Measurements from ENCODE around the gene ILDR1. TPM values are rescaled to one million over a fixed set of nuclear protein-coding genes. Genes with fewer than 3 reads are reported as not detected.

ILDR1 gene
- total RNA-seq, 2 experiments from 2014 or later, result not detected

DNA sequence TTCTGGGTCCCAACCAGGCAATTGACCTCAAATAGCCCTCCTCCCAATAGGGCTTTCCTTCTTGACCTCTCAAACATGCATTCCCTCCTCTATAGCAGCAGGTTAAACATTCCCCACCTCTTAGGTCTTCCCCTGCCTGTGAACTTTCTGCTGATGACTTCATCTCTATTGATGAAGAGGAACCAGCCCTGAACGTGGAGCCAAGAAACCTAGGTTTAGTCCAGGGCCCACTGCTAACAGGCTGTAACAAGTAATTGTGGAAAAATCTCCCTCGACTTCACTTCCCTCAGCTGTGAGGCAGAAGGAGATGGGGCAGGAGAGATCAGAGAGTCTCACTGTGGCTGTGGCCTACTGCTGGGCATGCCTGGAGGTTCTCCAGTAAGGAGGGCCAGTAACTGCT lies 24.7 kb downstream of the ILDR1 start:
- ChIA-PET POLR2A (no interaction called here), CTCF (no interaction called here)

DNA sequence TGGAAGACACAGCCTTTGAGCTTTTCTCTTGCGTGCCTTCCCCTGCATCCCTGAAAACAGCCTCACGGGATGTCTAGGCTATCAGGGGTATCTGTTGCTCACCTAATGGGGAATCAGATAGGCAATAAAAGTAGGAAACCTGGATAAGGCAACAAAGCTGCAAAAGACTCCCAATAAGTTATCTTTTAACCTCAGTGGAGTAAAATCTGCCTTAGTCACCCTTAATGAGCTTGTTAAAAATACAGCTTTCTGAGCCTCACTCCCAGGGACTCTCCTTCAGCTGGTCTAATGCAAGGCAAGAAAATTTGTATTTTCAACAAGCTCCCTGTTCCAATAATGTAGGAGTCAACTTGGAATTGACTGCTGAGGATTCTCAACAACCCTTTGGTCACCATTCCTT lies 25.6 kb downstream of the ILDR1 start:
- ChIA-PET POLR2A (no interaction called here), CTCF (no interaction called here)

DNA sequence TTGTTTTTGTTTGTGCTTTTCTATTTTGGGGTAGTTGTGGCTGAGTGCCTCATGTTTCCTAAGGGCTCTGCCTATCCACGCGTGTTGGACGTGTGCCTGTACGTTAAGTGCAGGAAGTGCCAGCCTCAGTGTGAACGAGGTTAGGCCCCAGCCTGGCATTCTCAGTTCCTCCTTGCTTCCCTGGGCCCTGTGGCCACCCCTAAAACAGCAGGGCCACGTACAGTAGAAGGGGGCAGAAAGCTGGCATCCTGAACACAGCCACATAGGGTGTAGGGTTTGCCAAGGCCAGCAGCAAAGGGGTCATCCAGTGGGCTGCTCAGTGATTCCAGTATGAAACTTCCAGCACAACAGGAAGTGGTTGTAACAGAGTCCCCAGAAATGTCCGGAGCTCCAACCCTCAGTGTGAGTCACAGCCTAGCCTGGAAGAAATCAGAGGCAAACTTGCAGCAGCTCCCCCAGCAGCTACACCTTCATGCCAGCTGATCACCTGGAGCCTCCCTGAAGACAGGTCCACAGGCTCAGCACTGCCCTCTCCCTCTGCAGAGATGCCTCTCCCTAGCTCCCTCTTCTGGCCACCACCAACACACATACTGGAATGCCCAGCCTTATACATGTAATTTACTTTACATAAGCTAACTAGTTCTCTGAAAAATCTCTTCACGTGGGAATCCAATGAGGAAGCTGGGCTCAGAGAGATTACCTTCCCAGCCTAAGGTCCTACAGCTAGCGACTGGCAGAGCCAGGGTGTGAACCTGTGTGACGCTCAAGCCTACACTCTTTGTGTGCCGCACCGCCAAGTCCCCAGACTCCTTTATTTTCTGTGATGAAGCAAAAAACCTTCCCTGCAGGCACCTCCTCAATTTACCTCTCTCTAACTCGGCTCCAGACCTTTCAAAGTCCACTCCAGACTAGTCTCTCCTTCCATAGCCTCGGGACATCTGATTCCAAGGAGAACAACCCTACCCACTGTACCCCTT lies 26.6 kb downstream of the ILDR1 start:
- POLR2A ChIA-PET, result no interaction called here

DNA sequence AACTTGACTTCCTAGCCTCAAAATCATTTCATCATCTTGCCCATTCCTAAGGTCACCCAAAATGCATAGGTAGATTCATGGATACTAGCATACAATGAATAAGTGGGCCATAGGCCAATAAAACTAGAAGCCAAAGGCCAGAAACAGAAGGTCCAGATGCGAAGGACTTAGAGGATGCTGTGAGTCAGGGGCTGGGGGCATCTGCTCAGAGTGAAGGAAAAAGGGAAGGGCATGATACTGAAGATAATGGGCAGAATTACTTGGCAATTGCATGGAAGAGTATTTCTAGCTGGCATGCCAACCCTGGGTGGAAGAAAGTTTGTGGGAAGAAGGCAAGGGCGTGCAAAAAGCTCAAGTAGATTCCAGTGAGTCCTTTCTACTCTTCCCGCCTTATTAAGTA lies 27.5 kb downstream of the ILDR1 start:
- CTCF ChIA-PET, result no interaction called here
- POLR2A ChIA-PET, result no interaction called here

More for the DNA sequence above, 26.6 kb downstream of the ILDR1 start:
- CTCF ChIA-PET, result interaction anchor here (1.1 kb wide), 1 partner anchor 9 kb away, joined by 4 read pairs; no protein-coding TSS in a partner anchor

DNA sequence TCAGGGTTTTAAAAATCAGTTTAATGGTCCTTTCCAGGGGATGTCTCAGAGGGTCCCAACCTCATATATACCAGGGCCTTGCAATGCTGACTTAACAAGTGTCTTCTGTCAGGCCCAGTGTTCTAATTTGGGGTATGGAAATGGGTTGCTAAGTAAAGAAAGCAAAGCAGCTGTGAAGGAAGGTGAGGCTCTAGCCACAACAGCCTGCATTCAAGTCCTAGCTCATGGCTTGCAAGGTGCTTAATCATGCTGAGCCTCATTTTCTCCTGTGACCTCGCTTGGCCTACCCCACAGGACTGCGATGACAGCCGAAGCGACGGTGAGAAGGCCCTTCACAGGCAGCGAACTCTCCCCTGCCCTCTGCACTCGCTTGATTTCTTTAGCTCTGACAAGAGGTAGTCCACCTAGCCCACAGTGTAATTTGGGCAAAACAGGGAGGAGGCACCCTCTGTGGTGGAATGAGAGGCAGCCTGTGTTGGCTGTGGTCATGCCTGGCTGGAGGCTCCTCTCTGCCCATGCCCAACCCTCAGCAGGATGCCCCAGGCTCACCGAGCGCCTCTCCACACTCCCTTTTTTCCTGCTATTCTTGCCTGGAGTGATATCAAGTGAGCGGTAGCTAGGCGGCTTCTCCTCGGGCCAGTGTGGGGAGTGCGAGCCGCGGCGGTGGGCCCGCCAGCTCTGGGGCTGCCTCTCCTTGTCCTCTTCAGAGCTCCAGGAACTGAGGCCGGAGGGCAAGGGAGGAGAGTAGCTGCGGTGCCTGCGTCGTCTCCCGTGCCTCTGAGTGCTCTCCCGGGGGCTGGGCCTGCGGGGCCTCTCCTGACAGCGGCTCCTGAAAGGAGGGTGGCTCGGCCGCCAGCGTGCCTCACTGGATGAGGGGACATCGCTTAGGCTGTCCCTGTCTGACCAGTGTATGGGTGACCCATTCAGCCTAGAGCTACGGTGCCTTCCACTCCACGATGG lies 29.2 kb downstream of the ILDR1 start:
- CTCF ChIA-PET, result no interaction called here
- POLR2A ChIA-PET, result no interaction called here

DNA sequence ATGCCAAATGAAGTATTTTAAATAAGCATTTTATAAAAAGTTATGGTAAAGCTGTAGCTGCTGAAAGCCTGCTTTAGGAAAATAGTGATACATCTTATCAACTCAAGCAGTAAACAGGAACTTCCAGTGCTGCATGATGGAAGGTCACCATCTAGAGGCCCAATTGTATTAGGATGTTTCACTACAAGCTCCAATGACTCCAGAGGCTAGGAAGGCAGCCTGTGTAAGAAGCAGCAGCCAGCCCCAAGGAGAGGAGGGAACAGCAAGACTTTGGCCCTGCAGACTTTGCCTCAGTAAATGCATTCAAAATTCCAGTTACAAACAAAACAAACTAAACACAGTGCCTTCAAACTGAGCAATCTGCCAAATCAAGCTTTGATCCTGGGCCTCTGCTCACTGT lies 32.1 kb downstream of the ILDR1 start:
- ChIA-PET POLR2A (no interaction called here), CTCF (no interaction called here)

DNA sequence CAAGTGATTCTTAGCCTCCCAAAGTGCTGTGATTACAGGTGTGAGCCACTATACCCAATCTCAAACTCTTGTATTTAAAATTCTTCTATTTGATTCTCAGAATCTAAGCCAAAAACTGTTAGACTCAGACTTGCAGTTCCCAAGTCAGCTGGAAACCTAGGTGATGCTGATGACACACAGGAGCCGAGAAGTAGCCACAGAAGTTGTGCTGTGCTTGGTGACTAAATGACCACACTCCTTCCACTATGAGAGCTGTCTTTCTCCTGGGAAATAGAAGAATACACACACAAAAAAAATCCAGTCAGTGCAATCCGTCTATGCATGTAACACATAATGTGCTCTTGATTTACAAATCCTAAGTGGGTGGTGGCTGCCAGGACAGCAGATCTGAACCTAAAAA lies 33.9 kb downstream of the ILDR1 start:
- CTCF ChIA-PET, result no interaction called here
- POLR2A ChIA-PET, result no interaction called here

DNA sequence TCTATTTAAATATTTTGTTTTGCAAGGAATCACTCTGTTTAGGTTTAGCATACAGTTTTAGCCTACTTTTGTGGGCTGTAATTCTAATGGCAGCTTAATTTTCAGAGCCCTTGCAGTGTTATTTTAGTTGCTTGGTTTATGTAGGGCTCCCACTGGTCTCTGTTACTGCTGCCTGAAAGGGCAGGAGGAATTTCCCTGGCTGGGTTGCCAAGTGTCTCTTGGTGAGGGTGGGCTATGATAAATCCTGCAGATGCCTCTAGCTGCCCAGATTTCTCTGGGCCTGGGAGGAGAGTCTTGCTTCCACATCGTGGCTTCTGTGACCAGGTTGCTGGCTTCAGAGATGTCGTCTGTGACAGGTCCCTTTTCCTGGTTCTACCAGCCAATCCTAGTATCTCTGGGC lies 36.2 kb downstream of the ILDR1 start:
- CTCF ChIA-PET, result no interaction called here

DNA sequence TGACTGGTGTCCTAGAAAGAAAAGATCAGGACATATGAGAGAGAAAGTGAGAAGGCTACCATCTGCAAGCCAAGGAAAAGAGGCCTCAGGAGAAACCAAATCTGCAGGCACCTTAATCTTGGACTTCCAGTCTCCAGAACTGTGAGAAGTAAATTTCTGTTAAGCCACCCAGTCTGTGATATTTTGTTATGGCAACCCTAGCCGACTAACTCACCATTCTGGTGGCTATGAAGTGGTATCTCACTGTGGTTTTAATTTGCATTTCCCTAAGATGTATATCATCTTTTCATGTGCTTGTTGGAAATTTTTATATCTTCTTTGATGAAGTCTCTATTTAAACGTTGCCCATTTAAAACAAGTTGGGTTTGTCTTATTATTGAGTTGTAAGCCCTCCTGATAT lies 40.6 kb downstream of the ILDR1 start:
- CTCF ChIA-PET, result no interaction called here
- POLR2A ChIA-PET, result no interaction called here

More for the DNA sequence above, 36.2 kb downstream of the ILDR1 start:
- POLR2A ChIA-PET, result no interaction called here

DNA sequence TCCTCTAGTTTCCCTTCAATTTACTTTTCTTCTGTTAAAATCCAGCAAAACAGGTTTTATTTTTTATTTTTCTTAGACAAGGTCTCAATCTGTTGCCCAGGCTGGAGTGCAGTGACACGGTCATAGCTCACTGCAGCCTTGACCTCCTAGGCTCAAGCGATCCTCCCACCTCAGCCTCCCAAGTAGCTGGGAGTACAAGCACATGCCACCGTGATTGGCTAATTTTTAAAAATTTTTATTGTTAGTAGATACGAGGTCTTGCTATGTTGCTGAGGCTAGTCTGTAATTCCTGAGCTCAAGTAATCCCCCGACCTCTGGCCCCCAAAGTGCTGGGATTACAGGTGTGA lies 41.6 kb downstream of the ILDR1 start:
- ChIA-PET POLR2A (no interaction called here), CTCF (no interaction called here)

DNA sequence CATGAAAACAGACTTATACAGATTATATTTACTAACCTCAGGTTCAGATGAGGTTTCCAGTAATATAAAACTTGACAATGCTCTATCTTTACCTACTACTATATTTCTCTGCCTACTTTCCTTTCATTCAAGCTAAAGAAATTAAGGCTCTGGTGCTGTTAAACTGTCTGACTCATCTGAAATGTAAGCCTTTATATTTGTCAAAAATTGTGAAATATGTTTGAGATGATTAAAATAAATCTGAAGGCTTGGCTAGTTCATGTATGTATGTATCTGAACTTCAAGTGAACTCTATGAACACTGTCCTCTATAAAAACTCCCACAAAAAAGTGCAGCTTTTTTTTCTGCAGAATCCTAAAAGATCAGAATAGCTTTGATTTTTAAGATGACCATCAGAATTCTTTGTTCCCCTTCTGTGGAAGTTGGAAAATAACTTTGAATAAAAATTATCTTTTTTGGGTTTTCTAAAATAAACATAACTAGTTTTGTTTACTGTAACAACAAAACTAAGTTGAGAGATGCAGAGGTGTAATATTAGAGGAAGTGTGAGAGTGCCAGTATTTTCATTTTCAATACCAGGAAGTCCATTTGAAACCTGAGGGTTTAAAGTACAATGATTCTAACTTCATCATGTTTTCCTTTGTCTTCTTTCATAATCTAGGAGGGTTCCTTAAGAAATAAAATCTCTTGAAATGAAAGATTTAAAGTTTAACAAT lies 42.2 kb downstream of the ILDR1 start:
- ChIA-PET CTCF (no interaction called here), POLR2A (no interaction called here)

DNA sequence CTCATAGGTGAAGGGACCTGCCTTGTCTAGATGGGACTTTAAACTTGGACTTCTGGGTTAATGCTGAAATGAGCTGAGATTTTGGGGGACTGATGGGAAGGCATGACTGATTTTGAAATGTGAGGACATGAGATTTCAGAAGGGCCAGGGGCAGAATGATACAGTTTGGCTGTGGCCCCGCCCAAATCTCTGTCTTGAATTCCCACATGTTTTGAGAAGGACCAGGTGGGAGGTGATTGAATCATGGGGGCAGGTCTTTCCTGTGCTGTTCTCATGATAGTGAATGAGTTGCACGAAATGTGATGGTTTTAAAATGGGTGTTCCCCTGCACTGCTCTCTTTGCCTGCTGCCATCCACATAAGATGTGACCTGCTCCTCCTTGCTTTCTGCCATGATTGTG lies 42.8 kb downstream of the ILDR1 start:
- CTCF ChIA-PET, result no interaction called here

DNA sequence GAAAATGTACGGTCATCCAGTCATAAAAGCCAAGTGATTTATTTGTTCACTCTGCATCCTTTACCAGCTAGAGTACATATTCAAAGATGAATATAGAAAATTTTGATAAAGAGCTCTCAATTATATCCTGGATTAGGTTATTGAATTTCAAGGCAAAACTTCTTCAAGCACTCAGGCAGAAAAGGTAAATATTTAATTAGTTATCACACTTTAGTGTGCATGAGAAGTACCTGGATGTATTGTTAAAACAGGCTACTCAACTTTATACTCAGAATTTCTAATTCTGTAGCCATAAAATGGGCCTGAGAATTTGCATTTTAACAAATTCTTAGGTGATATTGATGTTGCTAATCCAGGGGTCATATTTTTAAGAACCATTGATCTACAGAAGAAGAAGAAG lies 45.3 kb downstream of the ILDR1 start:
- ChIA-PET POLR2A (no interaction called here), CTCF (no interaction called here)

More for the DNA sequence above, 42.8 kb downstream of the ILDR1 start:
- POLR2A ChIA-PET, result no interaction called here

DNA sequence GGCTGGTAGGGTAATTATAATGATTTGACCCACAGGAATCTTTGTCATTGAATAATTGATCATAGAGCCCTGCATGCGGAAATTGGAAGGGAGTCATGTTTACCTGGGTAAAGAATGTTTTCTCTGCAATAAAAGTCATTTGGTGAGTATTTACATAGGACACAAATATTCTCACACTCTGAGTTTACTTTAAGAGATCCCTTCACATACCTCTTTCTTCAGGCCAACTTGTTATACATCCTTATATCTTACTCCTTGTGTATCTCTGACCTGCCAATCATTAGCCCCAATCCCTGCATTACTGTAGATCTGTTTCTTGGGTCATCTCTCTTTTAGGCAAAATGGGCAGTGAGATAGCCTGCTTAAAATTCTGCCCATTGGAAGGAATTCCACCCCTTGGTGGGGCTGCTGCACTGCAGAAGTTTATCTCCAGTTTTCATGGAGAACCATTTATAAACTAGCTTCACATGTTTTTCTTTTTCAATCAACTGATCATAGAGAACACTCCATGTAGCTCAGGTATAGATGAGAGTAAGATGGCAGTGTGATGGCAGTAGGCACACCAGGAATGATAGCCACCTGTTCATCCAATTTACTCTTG lies 46.2 kb downstream of the ILDR1 start:
- POLR2A ChIA-PET, result no interaction called here
- CTCF ChIA-PET, result interaction anchor here (0.6 kb wide), 1 partner anchor 49 kb away, joined by 3 read pairs; no protein-coding TSS in a partner anchor

DNA sequence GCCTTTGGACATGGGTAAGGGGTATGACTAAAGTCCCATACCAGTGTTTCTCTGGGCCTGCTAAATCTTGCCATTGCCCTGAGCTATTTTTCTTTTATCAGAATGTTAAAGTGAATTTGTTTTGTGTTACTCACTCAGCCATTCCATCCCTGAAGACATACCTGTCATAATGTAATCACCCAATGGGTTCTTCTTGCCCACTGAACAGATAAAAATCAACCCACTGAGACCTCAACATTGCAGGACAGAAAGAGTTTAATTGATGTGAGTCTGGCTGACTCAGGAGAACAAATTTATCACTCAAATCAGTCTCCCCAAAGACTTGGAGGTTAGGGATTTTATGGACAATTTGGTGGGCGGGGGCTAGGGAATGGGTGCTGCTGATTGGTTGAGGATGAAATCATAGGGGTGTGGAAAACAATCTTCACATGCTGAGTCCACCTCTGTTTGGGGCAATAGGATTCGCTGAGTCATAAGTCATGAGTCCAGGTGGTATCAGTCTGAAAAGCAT lies 47.4 kb downstream of the ILDR1 start:
- CTCF ChIA-PET, result no interaction called here

DNA sequence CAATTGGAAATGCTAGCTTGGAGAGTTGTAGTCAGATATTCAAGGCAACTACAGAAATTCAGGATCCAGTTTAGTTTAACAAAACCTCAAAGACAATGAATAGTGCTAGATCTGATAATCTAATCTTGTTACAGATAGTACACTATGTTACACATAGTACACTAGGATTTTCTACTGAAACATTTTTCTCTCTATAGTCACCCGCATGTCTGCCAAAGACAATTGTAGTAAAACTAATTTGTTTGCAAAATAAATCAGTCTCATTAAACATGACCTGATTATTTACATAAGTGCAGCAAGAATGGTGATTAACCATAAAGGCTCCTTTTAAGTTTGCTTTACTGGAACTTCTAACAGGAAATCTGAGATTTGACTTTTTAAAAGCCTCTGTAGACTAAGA lies 52.0 kb downstream of the ILDR1 start:
- POLR2A ChIA-PET, result no interaction called here
- CTCF ChIA-PET, result no interaction called here

More for the DNA sequence above, 47.4 kb downstream of the ILDR1 start:
- POLR2A ChIA-PET, result no interaction called here

DNA sequence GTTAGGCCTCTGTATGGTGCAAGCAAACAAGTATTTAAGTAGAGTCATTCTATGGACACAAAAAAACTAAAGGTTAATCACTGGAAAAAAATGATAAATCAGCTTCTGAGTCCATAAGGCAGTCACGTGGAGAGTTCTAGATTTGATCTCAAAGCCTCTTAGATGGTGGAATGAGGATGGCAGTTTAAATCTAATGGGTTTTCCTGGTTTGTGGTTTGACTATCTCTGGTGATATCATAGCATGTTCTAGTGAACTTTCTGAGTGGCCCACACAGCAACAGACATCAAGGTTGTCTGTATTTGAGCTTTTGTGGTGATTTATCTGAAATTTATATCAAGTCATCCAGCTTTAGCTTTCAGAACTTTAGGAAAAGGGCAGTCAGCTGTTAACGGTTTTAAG lies 52.4 kb downstream of the ILDR1 start:
- POLR2A ChIA-PET, result no interaction called here
- CTCF ChIA-PET, result no interaction called here

DNA sequence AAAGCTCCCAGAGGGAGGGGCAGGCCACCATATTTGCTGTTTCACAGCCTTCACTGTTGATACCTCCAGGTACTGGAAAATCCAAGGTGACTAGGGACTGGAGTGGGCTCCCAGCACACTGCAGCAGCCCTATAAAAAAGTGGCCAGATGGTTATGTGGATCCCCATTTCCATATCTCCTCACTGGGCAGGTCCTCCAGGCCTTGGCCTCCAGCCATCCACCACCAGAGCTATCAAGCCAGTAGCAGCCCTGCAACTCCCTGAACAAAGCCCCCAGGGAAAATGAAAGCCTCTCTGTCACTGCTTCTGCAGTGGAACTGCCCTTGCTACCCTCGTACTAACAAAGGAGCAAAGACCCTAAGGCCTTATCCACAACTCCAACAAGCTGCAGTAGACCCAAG lies 58.4 kb downstream of the ILDR1 start:
- CTCF ChIA-PET, result no interaction called here
- POLR2A ChIA-PET, result no interaction called here

DNA sequence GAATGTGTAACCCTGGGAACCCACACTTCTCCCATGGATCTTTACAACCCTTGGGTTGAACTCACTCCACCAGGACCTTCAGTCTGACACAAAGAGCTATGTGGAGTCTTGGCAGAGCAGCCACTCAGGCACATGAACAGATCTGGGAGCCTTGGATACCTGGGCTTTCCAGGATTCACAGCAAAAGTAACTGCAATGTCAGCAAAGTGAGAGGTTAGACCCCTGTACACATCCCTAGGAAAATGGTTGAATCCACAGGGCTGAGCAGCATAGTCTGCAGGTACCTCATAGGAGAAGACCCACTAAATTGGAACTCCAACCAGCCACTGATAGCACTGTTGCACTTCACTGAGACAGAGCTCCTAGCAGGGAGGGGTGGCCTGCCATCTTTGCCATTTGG lies 59.6 kb downstream of the ILDR1 start:
- CTCF ChIA-PET, result no interaction called here

DNA sequence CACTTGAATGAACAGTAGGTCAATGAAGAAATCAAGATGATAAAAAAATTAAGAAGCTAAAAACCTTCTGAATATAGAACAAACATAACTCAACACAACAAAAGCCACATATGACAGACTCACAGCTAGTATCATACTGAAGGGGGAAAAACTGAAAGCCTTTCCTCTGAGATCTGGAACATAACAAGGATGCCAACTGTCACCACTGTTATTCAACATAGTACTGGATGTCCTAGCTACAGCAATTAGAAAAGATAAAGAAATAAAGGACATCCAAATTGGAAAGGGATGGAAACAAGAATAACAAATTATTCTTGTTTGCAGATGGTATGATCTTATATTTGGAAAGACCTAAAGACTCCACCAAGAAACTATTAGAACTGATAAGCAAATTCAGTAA lies 60.8 kb downstream of the ILDR1 start:
- CTCF ChIA-PET, result no interaction called here

More for the DNA sequence above, 59.6 kb downstream of the ILDR1 start:
- POLR2A ChIA-PET, result no interaction called here

More for the DNA sequence above, 60.8 kb downstream of the ILDR1 start:
- POLR2A ChIA-PET, result no interaction called here
